ENCODE data around the gene GAST.

DNA sequence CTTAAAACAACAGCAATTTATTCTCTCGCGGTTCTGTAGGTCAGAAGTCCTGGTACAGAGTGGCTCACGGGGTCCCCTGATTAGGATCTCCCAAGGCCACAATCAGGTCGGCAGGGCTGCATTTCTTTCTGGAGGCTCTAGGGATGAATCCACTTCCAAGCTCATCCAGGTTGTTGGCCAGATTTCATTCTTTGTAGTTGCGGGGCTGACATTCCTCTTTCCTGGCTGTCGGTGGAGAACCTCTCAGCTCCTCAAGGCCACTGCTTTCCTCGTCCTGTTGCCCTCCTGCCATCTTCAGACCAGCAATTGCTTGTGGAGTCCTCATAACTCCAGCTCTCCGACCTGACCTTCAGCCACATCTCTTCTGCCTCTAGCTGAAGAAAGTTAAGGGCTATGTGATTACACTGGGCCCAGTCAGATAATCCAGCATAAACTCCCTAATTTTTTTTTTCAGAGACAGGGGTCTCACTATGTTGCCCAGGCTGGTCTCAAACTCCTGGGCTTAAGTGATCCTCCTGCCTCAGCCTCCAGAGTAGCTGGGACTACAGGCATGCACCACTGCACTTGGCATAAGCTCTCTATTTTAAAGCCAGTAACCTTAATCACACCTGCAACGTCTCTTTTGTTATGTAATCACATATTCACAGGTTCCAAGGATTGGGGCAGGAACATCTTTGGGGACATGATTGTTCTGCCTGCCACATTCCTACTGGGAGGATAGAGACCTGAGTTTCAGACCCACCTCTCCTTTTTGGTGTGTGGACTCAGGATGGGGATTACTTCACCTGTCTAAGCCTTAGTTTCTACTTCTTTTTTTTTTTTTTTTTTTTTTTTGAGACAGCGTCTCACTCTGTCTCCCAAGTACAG, 4.1 kb upstream of the GAST start:
- TF ChIP-seq REST (IDR thresholded peaks at IDR 0.05; ENCODE audit: unreplicated experiment) (no peak), CTCF (conservative IDR thresholded peaks at IDR 0.05; ENCODE audit: low read depth in 2 of 2) (no peak), EZH2 (IDR thresholded peaks at IDR 0.05; ENCODE audit: low read depth, unreplicated experiment) (no peak), EZH2phosphoT487 (IDR thresholded peaks at IDR 0.05; ENCODE audit: unreplicated experiment) (no peak), POLR2AphosphoS5 (IDR thresholded peaks at IDR 0.05; ENCODE audit: low read depth) (0 out of 2 replicates have a peak, but pooled peaks have one; percentile 35), JUNB (IDR thresholded peaks at IDR 0.05; ENCODE audit: unreplicated experiment) (no peak), CREB1 (CRISPR knock-in tag; IDR thresholded peaks at IDR 0.05; ENCODE audit: low read depth) (0 out of 2 replicates have a peak, but pooled peaks have one; percentile 2), NANOG (IDR thresholded peaks at IDR 0.05; ENCODE audit: borderline replicate concordance) (peak; percentile 32; the same call in 1 of the 2 replicates), STAT1 (IDR thresholded peaks at IDR 0.05; ENCODE audit: unreplicated experiment) (no peak), ZNF331 (CRISPR knock-in tag; IDR thresholded peaks at IDR 0.05; ENCODE audit: low read depth) (no peak)
- TF ChIP-seq, protein P1, sequence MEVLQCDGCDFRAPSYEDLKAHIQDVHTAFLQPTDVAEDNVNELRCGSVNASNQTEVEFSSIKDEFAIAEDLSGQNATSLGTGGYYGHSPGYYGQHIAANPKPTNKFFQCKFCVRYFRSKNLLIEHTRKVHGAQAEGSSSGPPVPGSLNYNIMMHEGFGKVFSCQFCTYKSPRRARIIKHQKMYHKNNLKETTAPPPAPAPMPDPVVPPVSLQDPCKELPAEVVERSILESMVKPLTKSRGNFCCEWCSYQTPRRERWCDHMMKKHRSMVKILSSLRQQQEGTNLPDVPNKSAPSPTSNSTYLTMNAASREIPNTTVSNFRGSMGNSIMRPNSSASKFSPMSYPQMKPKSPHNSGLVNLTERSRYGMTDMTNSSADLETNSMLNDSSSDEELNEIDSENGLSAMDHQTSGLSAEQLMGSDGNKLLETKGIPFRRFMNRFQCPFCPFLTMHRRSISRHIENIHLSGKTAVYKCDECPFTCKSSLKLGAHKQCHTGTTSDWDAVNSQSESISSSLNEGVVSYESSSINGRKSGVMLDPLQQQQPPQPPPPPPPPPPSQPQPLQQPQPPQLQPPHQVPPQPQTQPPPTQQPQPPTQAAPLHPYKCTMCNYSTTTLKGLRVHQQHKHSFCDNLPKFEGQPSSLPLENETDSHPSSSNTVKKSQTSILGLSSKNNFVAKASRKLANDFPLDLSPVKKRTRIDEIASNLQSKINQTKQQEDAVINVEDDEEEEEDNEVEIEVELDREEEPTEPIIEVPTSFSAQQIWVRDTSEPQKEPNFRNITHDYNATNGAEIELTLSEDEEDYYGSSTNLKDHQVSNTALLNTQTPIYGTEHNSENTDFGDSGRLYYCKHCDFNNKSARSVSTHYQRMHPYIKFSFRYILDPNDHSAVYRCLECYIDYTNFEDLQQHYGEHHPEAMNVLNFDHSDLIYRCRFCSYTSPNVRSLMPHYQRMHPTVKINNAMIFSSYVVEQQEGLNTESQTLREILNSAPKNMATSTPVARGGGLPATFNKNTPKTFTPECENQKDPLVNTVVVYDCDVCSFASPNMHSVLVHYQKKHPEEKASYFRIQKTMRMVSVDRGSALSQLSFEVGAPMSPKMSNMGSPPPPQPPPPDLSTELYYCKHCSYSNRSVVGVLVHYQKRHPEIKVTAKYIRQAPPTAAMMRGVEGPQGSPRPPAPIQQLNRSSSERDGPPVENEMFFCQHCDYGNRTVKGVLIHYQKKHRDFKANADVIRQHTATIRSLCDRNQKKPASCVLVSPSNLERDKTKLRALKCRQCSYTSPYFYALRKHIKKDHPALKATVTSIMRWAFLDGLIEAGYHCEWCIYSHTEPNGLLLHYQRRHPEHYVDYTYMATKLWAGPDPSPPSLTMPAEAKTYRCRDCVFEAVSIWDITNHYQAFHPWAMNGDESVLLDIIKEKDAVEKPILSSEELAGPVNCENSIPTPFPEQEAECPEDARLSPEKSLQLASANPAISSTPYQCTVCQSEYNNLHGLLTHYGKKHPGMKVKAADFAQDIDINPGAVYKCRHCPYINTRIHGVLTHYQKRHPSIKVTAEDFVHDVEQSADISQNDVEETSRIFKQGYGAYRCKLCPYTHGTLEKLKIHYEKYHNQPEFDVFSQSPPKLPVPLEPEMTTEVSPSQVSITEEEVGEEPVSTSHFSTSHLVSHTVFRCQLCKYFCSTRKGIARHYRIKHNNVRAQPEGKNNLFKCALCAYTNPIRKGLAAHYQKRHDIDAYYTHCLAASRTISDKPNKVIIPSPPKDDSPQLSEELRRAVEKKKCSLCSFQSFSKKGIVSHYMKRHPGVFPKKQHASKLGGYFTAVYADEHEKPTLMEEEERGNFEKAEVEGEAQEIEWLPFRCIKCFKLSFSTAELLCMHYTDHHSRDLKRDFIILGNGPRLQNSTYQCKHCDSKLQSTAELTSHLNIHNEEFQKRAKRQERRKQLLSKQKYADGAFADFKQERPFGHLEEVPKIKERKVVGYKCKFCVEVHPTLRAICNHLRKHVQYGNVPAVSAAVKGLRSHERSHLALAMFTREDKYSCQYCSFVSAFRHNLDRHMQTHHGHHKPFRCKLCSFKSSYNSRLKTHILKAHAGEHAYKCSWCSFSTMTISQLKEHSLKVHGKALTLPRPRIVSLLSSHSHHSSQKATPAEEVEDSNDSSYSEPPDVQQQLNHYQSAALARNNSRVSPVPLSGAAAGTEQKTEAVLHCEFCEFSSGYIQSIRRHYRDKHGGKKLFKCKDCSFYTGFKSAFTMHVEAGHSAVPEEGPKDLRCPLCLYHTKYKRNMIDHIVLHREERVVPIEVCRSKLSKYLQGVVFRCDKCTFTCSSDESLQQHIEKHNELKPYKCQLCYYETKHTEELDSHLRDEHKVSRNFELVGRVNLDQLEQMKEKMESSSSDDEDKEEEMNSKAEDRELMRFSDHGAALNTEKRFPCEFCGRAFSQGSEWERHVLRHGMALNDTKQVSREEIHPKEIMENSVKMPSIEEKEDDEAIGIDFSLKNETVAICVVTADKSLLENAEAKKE (CRISPR knock-in tag; IDR thresholded peaks at IDR 0.05): no peak
- TF ChIP-seq, protein P2, sequence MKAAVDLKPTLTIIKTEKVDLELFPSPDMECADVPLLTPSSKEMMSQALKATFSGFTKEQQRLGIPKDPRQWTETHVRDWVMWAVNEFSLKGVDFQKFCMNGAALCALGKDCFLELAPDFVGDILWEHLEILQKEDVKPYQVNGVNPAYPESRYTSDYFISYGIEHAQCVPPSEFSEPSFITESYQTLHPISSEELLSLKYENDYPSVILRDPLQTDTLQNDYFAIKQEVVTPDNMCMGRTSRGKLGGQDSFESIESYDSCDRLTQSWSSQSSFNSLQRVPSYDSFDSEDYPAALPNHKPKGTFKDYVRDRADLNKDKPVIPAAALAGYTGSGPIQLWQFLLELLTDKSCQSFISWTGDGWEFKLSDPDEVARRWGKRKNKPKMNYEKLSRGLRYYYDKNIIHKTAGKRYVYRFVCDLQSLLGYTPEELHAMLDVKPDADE (IDR thresholded peaks at IDR 0.05): no peak

Measured in GM23338 (cell line).